Measurements from ENCODE around the gene RGS5. TPM values are rescaled to one million over a fixed set of nuclear protein-coding genes. Genes with fewer than 3 reads are reported as not detected.

RGS5 gene
- total and polyA plus RNA-seq, 12 donors: 83.9 to 393 (median 176) TPM

GRCh38 chr1:163104385-163105099 lies 98.2 kb downstream of the RGS5 start:
- TF ChIP-seq CTCF (IDR thresholded peaks at IDR 0.05): no peak
- H3K9me3 ChIP-seq: peaks cover 0 to 5% (median 0%) of the 10 kb centered on the region in 11 donors
- DNase-seq (no peak), ATAC-seq (peak in 3 of 8 donors; percentile 51 to 65 (median 53))
- no peaks in the 10 kb centered on the region for H3K36me3 ChIP-seq
- peak overlapping the region in 3 of 10 donors; percentile 3 to 57 (median 52) for H3K27ac ChIP-seq
- intact Hi-C loops (cut with DNase I): no loop called here
- H3K4me3 ChIP-seq: no peak overlapping the region
- no peaks in the 10 kb centered on the region for H3K27me3 ChIP-seq
- H3K4me1 ChIP-seq: peaks cover 0 to 10% (median 0%) of the 10 kb centered on the region in 9 donors
- WGBS, 2 donors: 59 to 61% methylated on average over 4 of the region's 4 CpGs

DNA sequence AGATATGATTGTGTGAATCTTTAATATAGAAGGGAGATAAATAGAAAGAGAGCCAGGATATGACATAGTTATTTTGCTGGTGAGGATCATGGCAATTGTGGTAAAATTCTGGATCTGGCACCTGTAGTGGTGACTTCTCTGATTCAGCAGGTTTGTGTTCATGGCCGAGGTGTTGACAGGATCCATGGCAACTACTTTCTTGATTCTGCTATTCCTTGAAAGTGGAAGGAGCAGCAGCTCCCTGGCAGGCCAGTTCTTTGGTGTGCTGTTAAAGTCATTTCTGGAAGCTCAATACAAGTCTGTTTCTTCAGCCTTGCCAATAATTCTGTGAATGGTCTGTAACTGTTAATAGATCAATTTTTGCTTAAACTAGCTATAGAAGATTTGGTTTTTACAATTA lies 100.1 kb downstream of the RGS5 start:
- Histone ChIP-seq H3K27me3 (no peaks in the 10 kb centered on the region), H3K27ac (no peak overlapping the region), H3K9me3 (peaks cover 0 to 2% (median 0%) of the 10 kb centered on the region in 11 donors), H3K4me3 (no peak overlapping the region), H3K36me3 (no peaks in the 10 kb centered on the region), H3K4me1 (peaks cover 0 to 10% (median 0%) of the 10 kb centered on the region in 9 donors)
- DNase-seq: no peak
- no peak for ATAC-seq
- no peak for TF ChIP-seq CTCF (IDR thresholded peaks at IDR 0.05)
- intact Hi-C loops (cut with DNase I): no loop called here
- WGBS, 2 donors: 84 to 86% methylated on average over 1 of the region's 1 CpG

DNA sequence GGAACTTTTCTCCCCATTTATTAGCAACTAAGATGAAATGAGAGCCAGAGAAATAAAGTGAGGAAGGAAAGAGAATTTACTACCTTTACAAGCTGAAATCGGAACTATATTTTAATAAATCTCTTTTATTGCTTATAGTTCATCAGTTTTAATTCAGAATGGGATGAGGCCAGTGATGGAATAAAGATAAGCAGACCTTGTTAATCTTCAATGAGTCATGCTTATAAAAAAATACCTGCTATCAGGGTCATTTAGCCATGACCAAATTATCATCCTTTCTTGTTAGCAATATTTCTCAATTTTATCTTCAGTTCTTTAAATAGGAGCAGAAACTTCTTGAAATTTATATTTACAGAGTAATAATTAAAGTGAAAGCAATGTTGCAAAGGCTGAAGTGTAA lies 107.5 kb downstream of the RGS5 start:
- H3K4me3 ChIP-seq: no peak overlapping the region
- ATAC-seq (no peak), DNase-seq (no peak)
- no peaks in the 10 kb centered on the region for H3K36me3 ChIP-seq
- H3K4me1 ChIP-seq: no peaks in the 10 kb centered on the region
- H3K27me3 ChIP-seq: no peaks in the 10 kb centered on the region
- WGBS, 2 donors: 91 to 100% methylated on average over 1 of the region's 1 CpG
- no peak for TF ChIP-seq CTCF (IDR thresholded peaks at IDR 0.05)
- intact Hi-C loops (cut with DNase I): no loop called here
- H3K27ac ChIP-seq: no peak overlapping the region
- H3K9me3 ChIP-seq: no peaks in the 10 kb centered on the region

DNA sequence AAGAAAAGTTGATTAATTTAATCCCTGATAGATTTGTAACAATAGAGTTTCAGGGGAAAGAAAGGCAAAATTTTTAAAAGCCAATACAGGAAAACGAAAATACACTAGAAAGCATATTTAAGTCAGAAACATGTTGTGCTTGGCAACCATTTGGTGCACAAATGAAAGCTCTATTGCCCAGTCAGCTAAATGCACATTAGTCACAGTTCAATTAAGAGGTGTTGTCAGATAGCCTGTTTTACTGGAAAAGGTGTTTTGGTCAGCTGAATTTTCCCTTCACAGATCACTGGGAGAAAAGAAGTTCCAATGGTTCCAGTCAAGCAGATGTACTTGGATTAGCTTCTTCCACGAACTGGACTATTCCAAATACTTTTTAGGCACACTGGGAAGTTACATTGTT lies 108.1 kb downstream of the RGS5 start:
- ATAC-seq: no peak
- no peak overlapping the region for H3K4me3 ChIP-seq
- 77 to 79% methylated on average over 2 of the region's 2 CpGs for WGBS, 2 donors

More for the DNA sequence above, 108.1 kb downstream of the RGS5 start:
- H3K36me3 ChIP-seq: no peaks in the 10 kb centered on the region
- H3K27me3 ChIP-seq: no peaks in the 10 kb centered on the region
- DNase-seq: no peak
- intact Hi-C loops (cut with DNase I): no loop called here
- H3K4me1 ChIP-seq: no peaks in the 10 kb centered on the region
- no peak overlapping the region for H3K27ac ChIP-seq
- TF ChIP-seq CTCF (IDR thresholded peaks at IDR 0.05): no peak
- H3K9me3 ChIP-seq: no peaks in the 10 kb centered on the region

Measured in heart right ventricle (tissue), 16 donors.